SU-DHL-6 (cell line): ENCODE data around the gene ZNF628.

ENCODE experiments used
- CTCF ChIP-seq: fragments of 200-600 bp; sonication (generic); IDR thresholded peaks from one replicate; pipeline ENCODE4 v1.5.1; 2017; ENCODE audit warnings: antibody characterized with exemption, mild to moderate bottlenecking, low read length, moderate library complexity; ENCODE audit not compliant: insufficient read depth, poor library complexity, severe bottlenecking
- EZH2phosphoT487 ChIP-seq: fragments of 200-600 bp; sonication (generic), shearing (Covaris generic); conservative IDR thresholded peaks from 2 replicates; pipeline ENCODE4 v1.6.1; 2018; ENCODE audit warnings: mild to moderate bottlenecking, antibody characterized with exemption, low read length, moderate library complexity, mixed read lengths

GRCh38 chr19:55443824-55444480 lies 32.5 kb upstream of the ZNF628 start:
- TF ChIP-seq CTCF, result no peak
- no peak for TF ChIP-seq EZH2phosphoT487
